Testis (tissue), 2 donors: Measurements from ENCODE around the gene ECM1.

Source experiments
- POLR2A ChIP-seq: fragments of 450-650 bp; IDR thresholded peaks from one replicate; pipeline ENCODE4 v1.6.1; 2017; ENCODE audit warnings: antibody characterized with exemption, mild to moderate bottlenecking, moderate library complexity
- TF ChIP-seq, protein P1 (sequence below), 3 experiments: fragments of 450-650 bp in 2 of 3; fragments of 200-600 bp in 1 of 3; sonication (generic) in 1 of 3; IDR thresholded peaks; one replicate each; pipeline ENCODE4 v1.5.1; 2016 to 2019; ENCODE audit warnings: antibody characterized with exemption in 3 of 3, mild to moderate bottlenecking in 2 of 3, moderate library complexity in 1 of 3

DNA sequence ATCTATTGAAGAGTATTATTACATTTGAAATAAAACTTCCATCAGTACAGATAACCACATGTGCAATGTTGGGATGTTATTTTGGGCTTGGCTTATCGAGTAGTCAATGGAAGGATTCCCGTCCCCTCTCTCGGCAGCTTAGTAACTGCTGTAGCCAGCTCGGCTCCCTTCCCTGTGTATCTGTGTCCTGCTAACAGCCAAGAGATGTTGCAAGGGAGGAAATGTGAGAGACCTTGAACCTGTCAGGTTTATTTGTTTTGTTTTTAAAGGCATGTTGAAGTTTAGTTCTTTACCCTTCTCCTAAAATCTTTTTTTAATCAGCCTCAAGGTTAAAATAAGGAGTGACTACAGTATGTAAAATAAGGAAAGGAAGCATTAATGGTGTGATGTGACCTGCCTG lies 34.2 kb upstream of the ECM1 start:
- no peak for TF ChIP-seq POLR2A
- TF ChIP-seq, protein P1, sequence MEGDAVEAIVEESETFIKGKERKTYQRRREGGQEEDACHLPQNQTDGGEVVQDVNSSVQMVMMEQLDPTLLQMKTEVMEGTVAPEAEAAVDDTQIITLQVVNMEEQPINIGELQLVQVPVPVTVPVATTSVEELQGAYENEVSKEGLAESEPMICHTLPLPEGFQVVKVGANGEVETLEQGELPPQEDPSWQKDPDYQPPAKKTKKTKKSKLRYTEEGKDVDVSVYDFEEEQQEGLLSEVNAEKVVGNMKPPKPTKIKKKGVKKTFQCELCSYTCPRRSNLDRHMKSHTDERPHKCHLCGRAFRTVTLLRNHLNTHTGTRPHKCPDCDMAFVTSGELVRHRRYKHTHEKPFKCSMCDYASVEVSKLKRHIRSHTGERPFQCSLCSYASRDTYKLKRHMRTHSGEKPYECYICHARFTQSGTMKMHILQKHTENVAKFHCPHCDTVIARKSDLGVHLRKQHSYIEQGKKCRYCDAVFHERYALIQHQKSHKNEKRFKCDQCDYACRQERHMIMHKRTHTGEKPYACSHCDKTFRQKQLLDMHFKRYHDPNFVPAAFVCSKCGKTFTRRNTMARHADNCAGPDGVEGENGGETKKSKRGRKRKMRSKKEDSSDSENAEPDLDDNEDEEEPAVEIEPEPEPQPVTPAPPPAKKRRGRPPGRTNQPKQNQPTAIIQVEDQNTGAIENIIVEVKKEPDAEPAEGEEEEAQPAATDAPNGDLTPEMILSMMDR (IDR thresholded peaks at IDR 0.05): no peak
